Activated CD4-positive, alpha-beta T cell treated with anti-CD3 and anti-CD28 coated beads for 36 hours (primary cell): ENCODE results near the gene OR9A4. TPM values are rescaled to one million over a fixed set of nuclear protein-coding genes. Genes with fewer than 3 reads are reported as not detected.

Experiments
- ATAC-seq: fragments of 200-7000 bp; cut with Tn5 transposase; one replicate; pipeline ENCODE4 v1.10.0; 2021; ENCODE audit warnings: mild to moderate bottlenecking, moderate library complexity
- CTCF ChIA-PET: fragments of 350-600 bp; sonication (Branson Sonifier 250); formaldehyde crosslinking; loops from one replicate; lab custom pipeline; 2021; ENCODE audit warnings: antibody characterized with exemption; lab: Charles Lee
- POLR2A ChIA-PET: fragments of 350-600 bp; sonication (Branson Sonifier 250); formaldehyde crosslinking; loops from one replicate; lab custom pipeline; 2021; ENCODE audit warnings: antibody characterized with exemption, inconsistent platforms; lab: Charles Lee
- DNase-seq: peaks from one replicate; pipeline ENCODE4 v3.0.0-alpha.2; 2020
- H3K27ac Mint-ChIP-seq: one replicate; pipeline ENCODE4 v1.8.0; 2021; ENCODE audit warnings: mixed read lengths
- H3K27me3 Mint-ChIP-seq: one replicate; pipeline ENCODE4 v1.8.0; 2021; ENCODE audit warnings: mixed read lengths
- H3K36me3 Mint-ChIP-seq: one replicate; pipeline ENCODE4 v1.8.0; 2021; ENCODE audit warnings: low read depth, mixed read lengths
- H3K4me1 Mint-ChIP-seq: one replicate; pipeline ENCODE4 v1.8.0; 2021; ENCODE audit warnings: mixed read lengths
- H3K4me3 Mint-ChIP-seq: one replicate; pipeline ENCODE4 v1.8.0; 2021; ENCODE audit warnings: mild to moderate bottlenecking, moderate library complexity, mixed read lengths
- H3K9me3 Mint-ChIP-seq: one replicate; pipeline ENCODE4 v1.8.0; 2021; ENCODE audit warnings: low read depth, mixed read lengths
- intact Hi-C, 2 experiments: fragments of 100-400 bp; cut with DNase I in 1 of 2; cut with micrococcal nuclease in 1 of 2; formaldehyde crosslinking; loops; one replicate each; pipeline versions ENCODE4 v1.14.2 to v1.15.1; 2022 to 2024; cut with DNase I, micrococcal nuclease
- total RNA-seq, 2 experiments: library from RNA; stranded (reverse); gene quantifications; one replicate each; pipeline ENCODE4 v1.2.3, GENCODE V29; 2021

OR9A4 gene
- total RNA-seq, 2 experiments from 2014 or later = not detected

DNA sequence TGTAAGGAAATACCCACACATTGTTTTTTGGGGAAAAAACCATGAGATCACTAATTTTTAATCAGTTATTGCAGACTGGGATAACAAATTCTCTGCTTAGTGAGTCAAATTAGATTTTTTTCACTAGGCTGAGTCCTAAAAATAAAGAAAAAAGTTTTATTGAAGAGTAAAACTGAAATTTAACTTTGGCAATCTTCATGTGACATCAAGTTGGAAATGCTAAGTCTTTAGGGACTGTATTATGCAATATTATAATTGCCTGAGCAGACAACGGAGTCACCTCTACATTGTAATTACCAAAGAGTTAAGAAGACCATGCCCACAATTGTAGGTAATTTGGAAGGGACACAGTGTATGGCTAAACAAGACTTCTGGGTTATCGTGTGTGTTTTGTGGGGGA, 32.8 kb downstream of the OR9A4 start:
- Mint-ChIP-seq H3K36me3 (no peaks in the 10 kb centered on the region), H3K27ac (no peak overlapping the region), H3K27me3 (peaks cover 2% of the 10 kb centered on the region), H3K4me1 (peaks cover 6% of the 10 kb centered on the region), H3K9me3 (no peaks in the 10 kb centered on the region), H3K4me3 (no peak overlapping the region)
- CTCF ChIA-PET = no interaction called here
- no peak for DNase-seq
- intact Hi-C loops = no loop called here
- POLR2A ChIA-PET = no interaction called here
- no peak for ATAC-seq

DNA sequence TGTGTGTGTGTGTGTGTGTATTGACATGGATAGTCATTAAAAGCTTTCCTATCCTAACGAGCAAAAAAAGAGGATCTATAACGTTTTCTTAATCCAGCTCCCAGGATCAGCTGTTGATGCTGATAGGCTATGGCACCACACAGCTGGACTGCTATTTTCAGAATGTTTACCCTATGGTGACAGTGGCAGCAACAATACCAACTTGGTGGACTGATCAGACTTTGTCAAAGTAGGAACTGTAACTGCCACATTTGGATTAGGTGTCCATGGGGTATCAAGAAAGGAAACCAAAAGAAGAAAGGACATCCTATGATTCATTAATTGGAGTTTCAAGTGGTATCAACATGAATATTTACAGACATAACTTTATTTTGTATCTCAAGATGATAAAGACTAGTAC, 33.3 kb downstream of the OR9A4 start:
- Mint-ChIP-seq H3K9me3 (no peaks in the 10 kb centered on the region), H3K4me3 (no peak overlapping the region), H3K36me3 (no peaks in the 10 kb centered on the region), H3K27me3 (peaks cover 2% of the 10 kb centered on the region), H3K4me1 (peaks cover 6% of the 10 kb centered on the region), H3K27ac (no peak overlapping the region)
- ATAC-seq (no peak), DNase-seq (no peak)
- ChIA-PET POLR2A (no interaction called here), CTCF (no interaction called here)
- intact Hi-C loops = no loop called here

DNA sequence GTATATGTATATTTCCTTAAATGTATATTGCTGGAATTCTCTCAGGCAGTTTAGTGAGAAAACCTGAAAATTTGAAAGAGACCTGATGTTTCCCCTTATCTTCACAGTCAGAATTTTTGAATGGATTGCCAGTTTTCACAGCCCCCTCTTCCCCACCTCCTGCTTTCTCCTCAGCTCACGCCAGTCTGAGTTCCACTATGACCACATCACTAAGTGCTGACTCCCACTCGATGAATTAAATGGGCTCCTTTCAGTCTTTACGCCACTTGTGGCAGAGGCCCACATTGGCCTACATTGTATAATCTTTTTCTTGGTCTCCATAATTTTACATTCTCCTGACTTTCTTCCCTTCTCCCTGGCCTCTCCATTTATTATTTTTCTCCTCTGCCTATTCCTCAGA, 33.7 kb downstream of the OR9A4 start:
- Mint-ChIP-seq H3K9me3 (no peaks in the 10 kb centered on the region), H3K4me3 (no peak overlapping the region), H3K36me3 (no peaks in the 10 kb centered on the region), H3K4me1 (peaks cover 6% of the 10 kb centered on the region), H3K27me3 (peaks cover 2% of the 10 kb centered on the region), H3K27ac (no peak overlapping the region)
- intact Hi-C loops = no loop called here
- DNase-seq (no peak), ATAC-seq (no peak)
- ChIA-PET POLR2A (no interaction called here), CTCF (no interaction called here)

DNA sequence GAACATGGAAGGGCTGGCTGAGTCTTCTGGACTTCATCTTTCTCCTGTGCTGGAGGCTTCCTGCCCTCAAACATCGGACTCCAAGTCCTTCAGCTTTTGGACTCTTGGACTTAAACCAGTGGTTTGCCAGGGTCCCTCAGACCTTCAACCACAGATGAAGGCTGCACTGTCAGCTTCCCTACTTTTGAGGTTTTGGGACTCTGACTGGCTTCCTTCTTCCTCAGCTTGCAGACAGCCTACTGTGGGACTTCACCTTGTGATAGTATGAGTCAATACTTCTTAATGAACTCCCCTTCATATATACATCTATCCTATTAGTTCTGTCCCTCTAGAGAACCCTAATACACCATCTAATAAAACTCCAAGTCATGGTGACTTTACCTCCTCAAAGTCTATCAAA, 34.6 kb downstream of the OR9A4 start:
- intact Hi-C loops = no loop called here
- no peaks in the 10 kb centered on the region for H3K9me3 Mint-ChIP-seq
- H3K27me3 Mint-ChIP-seq = peaks cover 2% of the 10 kb centered on the region
- no peak for DNase-seq
- ChIA-PET POLR2A (no interaction called here), CTCF (no interaction called here)
- no peaks in the 10 kb centered on the region for H3K36me3 Mint-ChIP-seq
- ATAC-seq = no peak
- no peak overlapping the region for H3K27ac Mint-ChIP-seq
- no peaks in the 10 kb centered on the region for H3K4me1 Mint-ChIP-seq
- H3K4me3 Mint-ChIP-seq = no peak overlapping the region

DNA sequence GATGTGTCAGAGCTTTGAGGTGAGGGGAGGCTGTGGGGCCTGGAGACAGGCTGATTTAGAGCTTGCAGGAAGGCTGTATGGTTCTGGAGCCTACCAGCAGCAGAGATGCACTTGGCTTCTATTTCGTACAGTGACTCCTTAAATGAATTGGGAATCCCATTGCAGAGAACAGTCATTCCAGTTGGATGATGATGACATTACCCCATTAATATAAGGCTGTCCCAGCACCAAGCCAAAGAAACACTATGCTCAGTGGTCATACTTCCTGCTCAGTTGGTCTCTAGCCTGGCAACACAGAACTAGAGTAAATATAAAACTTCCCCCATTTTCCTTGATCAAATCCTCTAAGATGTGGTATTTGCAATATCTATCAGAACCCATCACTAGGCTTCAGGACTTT, 36.3 kb downstream of the OR9A4 start:
- no peak overlapping the region for H3K4me3 Mint-ChIP-seq
- no peak for DNase-seq
- intact Hi-C loops = no loop called here
- ATAC-seq = no peak
- CTCF ChIA-PET = interaction anchor here (0.7 kb wide), 1 partner anchor 22 kb away, joined by 3 read pairs; no protein-coding TSS in a partner anchor
- no peak overlapping the region for H3K27ac Mint-ChIP-seq
- no peaks in the 10 kb centered on the region for H3K4me1 Mint-ChIP-seq
- peaks cover 4% of the 10 kb centered on the region for H3K27me3 Mint-ChIP-seq
- no peaks in the 10 kb centered on the region for H3K9me3 Mint-ChIP-seq
- H3K36me3 Mint-ChIP-seq = no peaks in the 10 kb centered on the region
- POLR2A ChIA-PET = no interaction called here

DNA sequence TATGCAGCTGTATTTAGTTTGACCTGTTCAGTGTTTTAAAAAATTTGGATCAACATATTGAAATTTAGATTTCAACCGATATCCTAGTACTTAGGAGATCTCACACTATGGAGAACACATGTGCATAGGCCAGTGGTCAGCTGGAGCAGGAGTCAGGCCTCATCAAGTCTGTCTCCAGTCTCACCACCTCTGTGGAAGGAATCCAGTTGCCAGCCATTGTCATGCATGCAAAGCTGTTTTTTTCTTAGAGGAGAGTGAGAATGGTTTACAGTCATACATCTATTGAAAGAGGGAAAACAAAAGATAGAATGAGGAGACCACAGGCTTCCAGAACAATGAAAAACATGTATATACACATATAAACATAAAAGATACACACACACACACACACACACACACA, 38.1 kb downstream of the OR9A4 start:
- ATAC-seq = no peak
- no peaks in the 10 kb centered on the region for H3K4me1 Mint-ChIP-seq
- no peak for DNase-seq
- H3K36me3 Mint-ChIP-seq = no peaks in the 10 kb centered on the region
- ChIA-PET CTCF (no interaction called here), POLR2A (no interaction called here)
- H3K27me3 Mint-ChIP-seq = peaks cover 5% of the 10 kb centered on the region
- intact Hi-C loops = no loop called here
- H3K4me3 Mint-ChIP-seq = no peak overlapping the region
- no peak overlapping the region for H3K27ac Mint-ChIP-seq
- H3K9me3 Mint-ChIP-seq = no peaks in the 10 kb centered on the region

DNA sequence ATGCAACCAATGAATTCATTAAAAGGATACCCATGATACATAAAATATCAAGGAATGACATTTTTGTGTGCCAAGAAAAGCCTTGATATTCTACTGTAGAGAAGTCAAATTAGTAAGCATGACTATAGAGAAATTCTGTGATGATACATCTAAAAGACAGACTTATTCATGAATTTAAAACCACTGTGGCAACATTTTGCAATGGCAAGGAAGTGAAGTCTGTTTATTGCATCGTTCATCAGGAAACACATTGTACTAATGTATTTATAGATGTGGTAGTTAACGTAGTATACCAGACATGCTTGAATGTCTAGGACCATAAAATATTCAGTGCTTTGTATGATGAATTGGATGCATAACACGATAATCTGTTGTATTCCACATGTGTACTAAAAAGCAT, 39.9 kb downstream of the OR9A4 start:
- intact Hi-C loops = no loop called here
- no peak overlapping the region for H3K4me3 Mint-ChIP-seq
- DNase-seq = no peak
- POLR2A ChIA-PET = no interaction called here
- CTCF ChIA-PET = no interaction called here
- no peaks in the 10 kb centered on the region for H3K9me3 Mint-ChIP-seq
- ATAC-seq = no peak
- H3K36me3 Mint-ChIP-seq = no peaks in the 10 kb centered on the region
- peaks cover 3% of the 10 kb centered on the region for H3K4me1 Mint-ChIP-seq
- peaks cover 3% of the 10 kb centered on the region for H3K27me3 Mint-ChIP-seq
- H3K27ac Mint-ChIP-seq = no peak overlapping the region

DNA sequence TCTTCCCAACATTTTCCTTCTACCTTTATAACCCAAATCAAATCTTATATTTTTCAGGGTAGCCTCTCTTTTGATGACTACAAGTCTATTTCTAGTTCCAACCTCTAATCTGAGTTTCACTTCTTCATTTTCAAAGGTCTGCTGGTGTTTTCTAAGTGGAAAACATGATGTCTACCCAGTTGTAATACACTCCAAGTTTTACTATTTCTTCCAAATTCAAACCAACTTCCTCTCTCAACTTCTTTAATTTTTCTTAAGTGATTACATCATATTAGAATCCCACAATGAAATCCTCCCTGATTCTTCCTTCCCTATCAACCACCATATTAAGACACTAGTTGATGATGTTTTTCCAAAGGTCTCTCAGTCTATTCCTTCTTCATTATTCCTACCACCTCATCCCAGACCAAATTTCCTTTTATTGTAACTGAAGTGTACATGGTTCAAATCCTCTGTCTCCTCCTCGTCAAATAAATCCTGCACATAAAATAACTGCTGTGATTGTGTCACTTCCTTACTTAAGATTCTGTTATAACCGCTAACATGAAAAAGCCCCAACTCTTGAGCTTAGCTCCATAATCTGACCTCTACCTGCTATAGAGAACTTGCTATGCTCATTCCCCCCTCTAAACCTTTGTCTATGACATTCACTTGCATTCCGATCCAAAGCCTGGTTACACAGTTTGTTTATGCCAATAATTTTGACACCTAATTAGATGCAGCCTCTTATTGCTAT, 44.7 kb downstream of the OR9A4 start:
- ATAC-seq (no peak), DNase-seq (no peak)
- H3K27ac Mint-ChIP-seq = no peak overlapping the region
- H3K4me3 Mint-ChIP-seq = no peak overlapping the region
- H3K36me3 Mint-ChIP-seq = no peaks in the 10 kb centered on the region
- ChIA-PET POLR2A (no interaction called here), CTCF (no interaction called here)
- peaks cover 3% of the 10 kb centered on the region for H3K4me1 Mint-ChIP-seq
- intact Hi-C loops = no loop called here
- no peaks in the 10 kb centered on the region for H3K9me3 Mint-ChIP-seq
- H3K27me3 Mint-ChIP-seq = peaks cover 3% of the 10 kb centered on the region

Other genes starting within 250 kb of the OR9A4 start
- gene DENND11, start 214.2 kb upstream of the OR9A4 start, total RNA-seq = 10 to 100 TPM; 21.2 to 27.6 TPM
- not detected for gene WEE2, start 208.0 kb upstream of the OR9A4 start, total RNA-seq
- gene SSBP1, start 178.0 kb upstream of the OR9A4 start, total RNA-seq = 100 to 1,000 TPM; 183 to 245 TPM
- gene TAS2R3, start 152.3 kb upstream of the OR9A4 start, total RNA-seq = 1 to 10 TPM in 1 of 2 experiments, under 1 TPM in 1; 0.69 to 1.1 TPM
- gene TAS2R4, start 139.7 kb upstream of the OR9A4 start, total RNA-seq = under 1 TPM; 0.60 to 0.62 TPM
- 1 to 10 TPM in 1 of 2 experiments, under 1 TPM in 1; 0.75 to 1.4 TPM for gene TAS2R5, start 126.2 kb upstream of the OR9A4 start, total RNA-seq
- not detected for gene PRSS37, start 74.9 kb upstream of the OR9A4 start, total RNA-seq
- gene CLEC5A, start 30.6 kb downstream of the OR9A4 start, total RNA-seq = not detected
- not detected for gene TAS2R38, start 57.4 kb downstream of the OR9A4 start, total RNA-seq
- gene MGAM, start 79.5 kb downstream of the OR9A4 start, total RNA-seq = under 1 TPM in 1 of 2 experiments, not detected in 1; 0.27 TPM
- not detected for gene MGAM2, start 195.3 kb downstream of the OR9A4 start, total RNA-seq